GM12874 (cell line): ENCODE results near the gene ABLIM1.

Source experiments
- TF ChIP-seq, protein P1 (sequence below): IDR thresholded peaks from 2 replicates; pipeline ENCODE4 v1.5.1; 2011; ENCODE audit warnings: low read depth, mild to moderate bottlenecking, control low read depth, low read length, moderate library complexity; ENCODE audit not compliant: insufficient read depth

Gene ABLIM1

DNA sequence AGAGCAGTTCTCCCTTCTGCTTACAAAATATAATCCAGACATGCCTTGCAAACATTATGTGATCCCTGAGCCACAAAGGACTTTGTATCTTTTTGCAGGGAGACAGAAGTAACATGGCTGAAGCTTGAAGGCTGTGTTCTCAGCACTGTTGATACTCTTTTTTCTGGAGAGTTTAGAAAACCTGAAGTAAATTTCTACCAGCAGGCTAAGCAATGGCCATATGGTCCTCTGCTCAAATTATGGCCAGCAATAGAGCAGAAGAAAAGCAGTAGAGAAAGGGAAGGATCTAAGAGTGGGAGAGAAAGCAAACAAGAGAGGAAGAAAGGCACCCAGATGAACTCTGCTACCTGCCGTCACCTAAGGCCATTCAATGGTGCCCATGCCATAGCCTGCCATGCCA is 98.4 kb downstream of the ABLIM1 start:
- TF ChIP-seq, protein P1, sequence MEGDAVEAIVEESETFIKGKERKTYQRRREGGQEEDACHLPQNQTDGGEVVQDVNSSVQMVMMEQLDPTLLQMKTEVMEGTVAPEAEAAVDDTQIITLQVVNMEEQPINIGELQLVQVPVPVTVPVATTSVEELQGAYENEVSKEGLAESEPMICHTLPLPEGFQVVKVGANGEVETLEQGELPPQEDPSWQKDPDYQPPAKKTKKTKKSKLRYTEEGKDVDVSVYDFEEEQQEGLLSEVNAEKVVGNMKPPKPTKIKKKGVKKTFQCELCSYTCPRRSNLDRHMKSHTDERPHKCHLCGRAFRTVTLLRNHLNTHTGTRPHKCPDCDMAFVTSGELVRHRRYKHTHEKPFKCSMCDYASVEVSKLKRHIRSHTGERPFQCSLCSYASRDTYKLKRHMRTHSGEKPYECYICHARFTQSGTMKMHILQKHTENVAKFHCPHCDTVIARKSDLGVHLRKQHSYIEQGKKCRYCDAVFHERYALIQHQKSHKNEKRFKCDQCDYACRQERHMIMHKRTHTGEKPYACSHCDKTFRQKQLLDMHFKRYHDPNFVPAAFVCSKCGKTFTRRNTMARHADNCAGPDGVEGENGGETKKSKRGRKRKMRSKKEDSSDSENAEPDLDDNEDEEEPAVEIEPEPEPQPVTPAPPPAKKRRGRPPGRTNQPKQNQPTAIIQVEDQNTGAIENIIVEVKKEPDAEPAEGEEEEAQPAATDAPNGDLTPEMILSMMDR: no peak

DNA sequence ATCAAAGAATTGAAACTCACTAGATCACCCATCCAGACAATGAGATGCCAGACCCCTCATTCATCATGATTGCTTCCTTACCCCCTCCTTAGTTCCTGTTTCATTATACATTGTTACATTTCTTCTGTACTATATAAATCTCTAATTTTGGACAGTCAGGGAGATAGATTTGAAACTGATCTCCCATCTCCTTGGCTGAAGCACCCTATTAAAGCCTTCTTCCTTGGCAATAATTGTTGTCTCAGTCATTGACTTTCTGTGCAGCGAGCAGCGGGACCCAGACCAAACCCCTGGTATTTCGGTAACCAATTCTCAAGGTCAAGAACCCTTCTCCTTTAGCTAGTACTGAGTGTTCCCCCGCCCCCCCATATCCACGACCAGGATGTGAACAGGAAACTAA is 100.2 kb downstream of the ABLIM1 start:
- TF ChIP-seq, protein P1: no peak

DNA sequence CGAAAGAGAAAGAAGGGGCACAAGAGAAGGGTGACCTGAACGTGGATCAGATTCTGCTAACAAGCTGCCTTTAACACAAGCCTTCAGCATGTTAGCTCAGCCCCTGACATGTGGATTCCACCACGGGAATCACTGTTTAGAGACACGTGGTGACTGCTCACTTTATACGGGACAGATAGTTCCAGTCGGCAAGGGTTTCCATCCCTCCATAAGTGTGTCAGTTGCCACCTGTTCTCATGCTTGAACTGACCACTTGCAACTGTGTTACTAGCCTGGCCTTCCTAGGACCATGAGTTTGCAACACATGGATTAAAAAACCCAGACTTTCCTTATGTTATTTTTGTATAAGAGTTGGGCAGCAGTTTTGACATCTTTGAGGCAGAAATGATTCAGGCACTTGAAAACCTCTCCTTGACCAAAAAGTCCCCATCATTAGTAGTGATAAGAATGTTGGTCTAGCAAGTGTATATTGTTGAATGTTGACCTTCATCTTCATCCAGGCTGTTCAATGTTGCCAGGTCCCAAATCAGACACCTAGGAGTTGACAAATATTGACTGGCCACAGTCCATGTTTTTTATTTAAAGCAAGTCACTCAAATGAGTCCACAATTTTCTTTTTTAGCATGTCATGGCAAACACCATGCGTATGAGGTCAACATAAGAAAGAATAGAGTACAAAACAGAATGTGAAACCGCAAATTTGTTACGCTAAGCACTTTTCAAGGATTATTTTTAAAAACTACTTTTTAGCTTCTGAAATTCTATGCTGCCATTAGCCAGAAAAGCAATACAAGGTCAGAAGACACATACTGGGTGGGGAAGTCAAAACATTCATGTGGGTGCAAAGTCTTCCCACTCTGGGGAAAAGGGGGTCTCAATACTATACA is 101.6 kb downstream of the ABLIM1 start:
- TF ChIP-seq, protein P1: no peak

DNA sequence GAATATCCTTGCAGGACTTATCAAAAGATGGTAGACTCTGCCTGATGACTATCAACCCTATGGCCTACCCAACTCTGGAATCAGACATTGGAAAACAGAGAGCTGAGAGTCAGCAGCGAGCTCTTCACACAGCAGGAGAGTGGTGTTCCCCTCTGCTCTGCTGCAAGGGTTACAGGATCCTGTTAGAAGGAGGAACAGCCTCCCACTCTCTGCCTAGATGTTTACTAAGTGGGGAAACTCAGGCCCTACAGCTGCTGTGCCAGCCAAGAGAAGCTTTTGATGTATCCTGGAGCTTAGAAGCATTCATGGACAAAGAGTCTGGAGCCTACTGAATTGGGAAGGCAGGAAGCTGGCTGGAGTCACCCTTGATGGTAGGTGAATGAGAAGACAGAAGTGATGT is 104.6 kb downstream of the ABLIM1 start:
- TF ChIP-seq, protein P1: no peak

DNA sequence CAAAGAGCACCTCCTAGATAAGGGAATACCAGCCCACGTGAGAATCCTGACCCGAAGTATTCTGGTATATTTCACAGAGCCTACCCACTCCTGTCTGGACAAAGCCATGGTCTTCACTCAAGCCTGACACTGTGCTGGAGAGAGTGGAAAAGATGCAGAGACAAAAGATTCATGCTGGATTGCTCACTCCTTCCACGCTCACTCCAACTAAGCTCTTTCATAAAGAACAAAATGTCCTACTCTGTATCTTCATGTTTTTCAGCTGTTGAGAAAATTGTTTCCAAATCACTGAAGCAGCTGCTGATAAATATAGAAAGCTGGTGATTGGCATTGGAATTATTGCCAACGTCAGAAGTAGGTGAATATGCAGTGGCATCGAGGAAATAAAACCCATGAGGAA is 106.0 kb downstream of the ABLIM1 start:
- TF ChIP-seq, protein P1: no peak

DNA sequence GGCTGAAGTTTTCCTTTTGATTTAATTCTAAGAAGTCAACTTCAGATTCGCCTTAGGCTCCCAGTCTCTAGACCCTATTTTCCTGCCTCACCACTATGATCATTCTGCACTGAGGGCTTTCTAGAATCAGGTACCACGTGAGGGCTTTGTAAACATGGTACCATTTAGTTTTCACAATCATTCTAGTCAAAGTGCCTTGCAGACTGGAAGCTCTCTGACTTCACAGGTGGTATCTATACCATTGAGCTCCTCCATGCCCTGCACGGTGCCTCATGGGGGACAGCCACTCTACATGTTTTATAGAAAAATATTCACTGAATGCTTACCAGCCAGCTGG is 106.5 kb downstream of the ABLIM1 start:
- TF ChIP-seq, protein P1: no peak

DNA sequence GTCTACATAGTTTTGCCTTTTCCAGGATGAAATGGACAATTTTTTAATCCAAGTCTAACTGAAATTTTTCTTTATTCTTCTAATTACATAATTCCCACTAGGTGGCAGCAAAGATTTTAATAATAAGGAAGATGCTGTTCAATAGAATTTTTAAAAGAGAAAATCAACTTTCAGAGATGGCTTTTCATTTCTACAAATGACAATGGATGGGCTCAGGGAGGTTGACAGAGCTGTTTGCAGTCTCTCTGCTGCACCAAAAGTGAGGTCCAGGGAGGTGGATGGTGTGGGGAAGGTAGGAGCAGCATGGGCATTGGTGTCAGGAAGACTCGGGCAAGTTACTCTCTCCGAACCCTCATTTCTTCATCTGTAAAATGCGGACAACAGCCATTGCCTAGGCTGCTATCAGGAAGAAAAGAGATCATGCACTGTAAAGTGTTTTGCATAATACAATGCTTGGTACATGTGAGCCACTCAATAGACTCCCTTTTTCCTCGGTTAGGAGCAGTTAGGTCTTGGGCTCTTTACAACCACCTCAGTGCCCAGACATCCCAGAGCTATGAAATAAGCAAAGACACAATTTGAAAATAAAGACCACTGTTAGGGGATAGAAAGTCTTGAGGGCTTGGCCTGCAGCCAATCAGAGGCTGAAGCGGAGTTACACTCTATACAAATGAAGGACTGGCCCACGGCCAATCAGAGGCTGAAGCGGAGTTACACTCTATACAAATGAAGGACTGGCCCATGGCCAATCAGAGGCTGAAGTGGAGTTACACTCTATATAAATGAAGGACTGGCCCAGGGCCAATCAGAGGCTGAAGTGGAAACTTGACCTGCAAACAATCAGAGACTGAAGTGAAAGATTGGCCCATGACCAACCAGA is 107.1 kb downstream of the ABLIM1 start:
- TF ChIP-seq, protein P1: no peak
